Amniotic stem cell (primary cell): Measurements from ENCODE around the gene TOM1L2.
A peak's percentile ranks its signal among the peaks of the same experiment; 100 is the strongest.
"Not testable (repeated sequence)": the region's sequence is repeated elsewhere in the genome, so short reads cannot be mapped to it uniquely, and the experiment has no call there.

ENCODE experiments used
- DNase-seq: peaks from one replicate; lab custom pipeline; 2025; lab: John Stamatoyannopoulos, UW

The TOM1L2 gene

GRCh38 chr17:17924131-17924856 is 47.9 kb downstream of the TOM1L2 start:
- no peak for DNase-seq

- DNase-seq: no peak
These were observed 50.1 kb downstream of the TOM1L2 start for GRCh38 chr17:17922070-17922614.

GRCh38 chr17:17921192-17922069 is 50.8 kb downstream of the TOM1L2 start:
- DNase-seq: peak; percentile 60

- DNase-seq: peak; percentile 47
These were observed 52.8 kb downstream of the TOM1L2 start for GRCh38 chr17:17919169-17920107.

- no peak for DNase-seq
These were observed 54.8 kb downstream of the TOM1L2 start for GRCh38 chr17:17917394-17917793.

GRCh38 chr17:17915183-17915582 is 57.0 kb downstream of the TOM1L2 start:
- no peak for DNase-seq

- DNase-seq: peak; percentile 74
These were observed 58.4 kb downstream of the TOM1L2 start for GRCh38 chr17:17913695-17914332.

GRCh38 chr17:17912336-17912735 is 59.9 kb downstream of the TOM1L2 start:
- not testable (repeated sequence) for DNase-seq

GRCh38 chr17:17911001-17911613 is 61.1 kb downstream of the TOM1L2 start:
- DNase-seq: no peak

- no peak for DNase-seq
These were observed 62.1 kb downstream of the TOM1L2 start for GRCh38 chr17:17910060-17910459.

- DNase-seq: no peak
These were observed 63.1 kb downstream of the TOM1L2 start for GRCh38 chr17:17909078-17909477.

- no peak for DNase-seq
These were observed 64.7 kb downstream of the TOM1L2 start for GRCh38 chr17:17907469-17907868.

GRCh38 chr17:17906418-17907215 is 65.6 kb downstream of the TOM1L2 start:
- DNase-seq: no peak

- DNase-seq: no peak
These were observed 67.2 kb downstream of the TOM1L2 start for GRCh38 chr17:17905036-17905320.

GRCh38 chr17:17904166-17905035 is 67.8 kb downstream of the TOM1L2 start:
- DNase-seq: no peak

- no peak for DNase-seq
These were observed 69.3 kb downstream of the TOM1L2 start for GRCh38 chr17:17902877-17903276.

GRCh38 chr17:17902376-17902775 is 69.8 kb downstream of the TOM1L2 start:
- no peak for DNase-seq

GRCh38 chr17:17900615-17901520 is 71.3 kb downstream of the TOM1L2 start:
- DNase-seq: peak; percentile 90
